NCI-H82 treated with DMSO at 0.1 percent for 48 hours (cell line): Measurements from ENCODE around the gene CLMN.

ENCODE experiments used
- DNase-seq: peaks from one replicate; lab custom pipeline; 2025; ENCODE audit not compliant: unreplicated experiment; lab: John Stamatoyannopoulos, UW

CLMN gene, protein sequence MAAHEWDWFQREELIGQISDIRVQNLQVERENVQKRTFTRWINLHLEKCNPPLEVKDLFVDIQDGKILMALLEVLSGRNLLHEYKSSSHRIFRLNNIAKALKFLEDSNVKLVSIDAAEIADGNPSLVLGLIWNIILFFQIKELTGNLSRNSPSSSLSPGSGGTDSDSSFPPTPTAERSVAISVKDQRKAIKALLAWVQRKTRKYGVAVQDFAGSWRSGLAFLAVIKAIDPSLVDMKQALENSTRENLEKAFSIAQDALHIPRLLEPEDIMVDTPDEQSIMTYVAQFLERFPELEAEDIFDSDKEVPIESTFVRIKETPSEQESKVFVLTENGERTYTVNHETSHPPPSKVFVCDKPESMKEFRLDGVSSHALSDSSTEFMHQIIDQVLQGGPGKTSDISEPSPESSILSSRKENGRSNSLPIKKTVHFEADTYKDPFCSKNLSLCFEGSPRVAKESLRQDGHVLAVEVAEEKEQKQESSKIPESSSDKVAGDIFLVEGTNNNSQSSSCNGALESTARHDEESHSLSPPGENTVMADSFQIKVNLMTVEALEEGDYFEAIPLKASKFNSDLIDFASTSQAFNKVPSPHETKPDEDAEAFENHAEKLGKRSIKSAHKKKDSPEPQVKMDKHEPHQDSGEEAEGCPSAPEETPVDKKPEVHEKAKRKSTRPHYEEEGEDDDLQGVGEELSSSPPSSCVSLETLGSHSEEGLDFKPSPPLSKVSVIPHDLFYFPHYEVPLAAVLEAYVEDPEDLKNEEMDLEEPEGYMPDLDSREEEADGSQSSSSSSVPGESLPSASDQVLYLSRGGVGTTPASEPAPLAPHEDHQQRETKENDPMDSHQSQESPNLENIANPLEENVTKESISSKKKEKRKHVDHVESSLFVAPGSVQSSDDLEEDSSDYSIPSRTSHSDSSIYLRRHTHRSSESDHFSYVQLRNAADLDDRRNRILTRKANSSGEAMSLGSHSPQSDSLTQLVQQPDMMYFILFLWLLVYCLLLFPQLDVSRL

GRCh38 chr14:95319312-95320077 lies at the start of gene CLMN:
TSS of gene CLMN (minus strand) at chr14:95319908. CDS start at chr14:95319792, 116 bp downstream.
- DNase-seq, result no peak

DNA sequence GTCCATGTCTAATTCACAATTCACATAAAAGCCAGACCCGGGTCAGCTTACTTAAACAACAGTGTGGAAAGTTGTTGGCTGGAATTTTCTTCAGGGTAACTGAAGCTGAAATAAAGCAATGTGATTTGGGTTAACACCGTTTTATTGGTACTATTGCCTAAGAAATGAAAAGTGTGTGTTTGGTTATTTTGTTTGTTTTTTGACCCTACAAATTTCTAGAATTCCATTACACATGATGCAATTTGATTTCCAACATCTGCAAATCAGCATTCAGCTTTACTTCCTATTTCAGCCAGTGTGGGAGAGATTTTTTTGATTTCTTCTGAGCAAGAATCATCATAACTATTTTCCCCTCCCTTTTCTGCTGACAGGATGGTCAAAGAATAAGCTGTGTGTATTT lies 45.7 kb upstream of the CLMN start:
- no peak for DNase-seq

DNA sequence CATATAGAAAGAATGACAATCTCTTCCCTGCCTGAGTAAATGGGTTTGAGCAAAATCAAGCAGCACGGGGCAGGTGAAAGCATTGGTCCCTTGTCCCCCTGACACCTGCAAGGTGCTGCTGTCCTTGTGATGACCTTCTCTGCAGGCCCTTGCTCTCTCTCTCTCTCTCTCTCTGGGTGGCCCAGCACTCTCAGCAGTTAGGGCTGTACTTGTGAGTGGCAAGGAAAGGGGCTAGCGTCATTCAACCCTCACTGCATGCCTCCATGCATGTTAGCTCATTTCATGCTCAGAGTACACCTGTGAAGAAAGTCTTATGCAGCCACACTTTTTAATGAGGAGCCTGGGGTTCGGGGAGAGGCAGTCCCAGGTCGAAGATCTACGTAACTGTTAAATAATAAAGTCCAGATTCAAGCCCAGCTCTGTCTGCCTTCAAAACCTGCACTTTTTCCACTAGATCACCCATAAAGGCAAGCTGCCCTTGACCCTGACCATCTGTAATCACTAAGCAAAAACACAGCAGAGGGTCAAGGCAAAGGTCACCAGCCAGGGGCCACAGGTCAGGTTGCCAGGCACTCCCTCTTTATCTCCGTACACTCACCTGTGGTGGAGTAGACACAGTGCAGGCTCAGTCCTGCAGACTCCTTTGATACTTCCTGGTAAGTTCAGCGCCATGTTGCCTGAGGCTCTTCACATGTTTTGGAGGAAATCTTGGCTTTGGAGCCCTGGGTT lies 44.9 kb upstream of the CLMN start:
- no peak for DNase-seq

DNA sequence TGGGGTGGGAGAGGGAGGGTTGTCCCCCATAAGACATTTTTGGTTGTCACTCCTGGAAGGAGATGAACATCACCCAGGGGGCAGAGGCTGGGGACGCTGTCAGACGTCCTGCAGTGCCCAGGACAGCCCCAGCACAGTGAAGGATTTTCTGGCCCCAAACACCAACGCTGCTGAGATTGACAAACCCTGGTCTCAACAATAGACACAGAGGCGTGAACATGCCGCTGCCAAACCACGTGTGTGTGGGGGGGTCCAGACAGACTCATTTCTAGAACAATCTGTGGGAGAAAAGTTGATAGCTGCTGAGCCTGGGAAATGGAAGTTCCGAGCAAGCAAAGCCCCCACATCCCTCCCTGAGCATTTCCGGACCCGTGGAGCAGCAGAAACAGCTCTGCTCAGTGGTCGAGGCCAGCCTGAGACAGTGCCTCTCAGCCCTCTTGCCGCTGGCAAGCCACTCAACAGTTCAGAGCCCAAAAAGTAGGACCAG lies 43.8 kb upstream of the CLMN start:
- no peak for DNase-seq

DNA sequence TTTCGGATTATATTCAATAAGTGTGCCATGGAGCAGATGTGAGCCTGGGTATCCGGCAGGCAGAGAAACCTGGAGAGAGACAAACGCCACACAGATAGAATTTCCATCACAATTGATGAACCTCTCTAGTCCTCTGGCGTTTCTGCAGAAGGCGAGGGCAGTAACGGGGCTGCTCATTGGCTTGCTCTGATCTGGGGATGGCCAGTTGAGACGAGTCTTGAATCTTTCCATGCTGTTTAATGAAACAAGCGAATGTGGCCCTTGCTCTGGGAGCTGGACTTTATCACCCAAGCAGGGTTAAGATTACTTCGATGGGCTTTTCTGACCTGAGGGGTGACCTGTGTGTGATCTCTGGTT lies 42.4 kb upstream of the CLMN start:
- no peak for DNase-seq

DNA sequence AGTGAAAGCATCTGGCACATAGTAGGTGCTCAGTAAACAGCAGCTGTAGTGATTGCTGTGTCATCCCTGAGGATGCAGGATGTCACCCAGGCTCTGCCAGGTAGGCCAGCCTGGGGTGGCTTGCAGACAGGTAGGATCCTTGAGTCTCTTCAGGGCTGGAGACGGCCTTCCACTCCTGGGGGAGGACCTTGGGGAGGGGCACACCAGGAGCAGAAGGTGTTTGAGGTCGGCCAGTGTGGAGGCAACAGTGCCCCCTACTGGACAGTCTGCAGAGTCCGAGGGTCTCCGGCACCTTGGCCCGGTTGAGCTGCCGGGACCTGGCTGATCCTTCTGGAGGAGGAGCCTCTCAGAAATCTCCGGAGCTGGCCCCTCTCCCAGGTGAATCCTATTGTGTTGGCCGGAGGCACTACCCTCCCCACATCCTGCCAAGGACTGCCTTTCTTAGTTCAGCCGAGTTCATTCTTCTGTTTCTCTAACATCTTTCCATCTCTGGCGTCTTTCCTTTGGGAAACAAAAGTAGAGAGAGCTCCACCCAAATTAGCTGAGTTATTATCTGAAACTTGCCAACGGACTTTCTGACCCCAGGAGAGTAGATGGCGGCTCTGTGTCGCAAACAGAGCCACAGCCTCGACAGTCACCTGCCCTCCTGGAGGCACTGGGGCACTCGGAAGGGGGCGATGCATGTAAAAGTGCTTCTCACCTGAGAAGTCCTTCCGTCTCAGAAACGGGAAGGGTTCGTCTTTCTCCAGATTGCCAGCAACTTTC lies 41.8 kb upstream of the CLMN start:
- DNase-seq, result no peak

DNA sequence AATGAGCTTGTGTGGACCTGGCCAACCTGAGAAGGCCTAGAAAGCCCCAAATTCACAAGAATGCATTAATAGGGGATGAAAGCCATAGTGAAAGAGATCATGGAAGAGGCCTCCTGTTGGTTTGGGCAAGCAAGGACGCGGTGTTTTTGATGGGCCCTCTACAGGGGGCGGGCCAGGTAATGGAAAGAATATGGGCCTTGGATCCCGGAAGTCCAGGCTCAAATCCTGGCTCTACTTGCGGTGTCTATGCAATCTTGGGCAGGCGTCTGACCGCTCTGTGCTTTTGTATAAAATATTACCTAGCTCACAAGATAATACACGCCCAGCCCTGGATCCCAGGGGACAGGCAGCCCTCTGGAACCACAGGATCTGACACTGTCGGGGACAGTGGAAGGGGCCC lies 41.1 kb upstream of the CLMN start:
- no peak for DNase-seq

DNA sequence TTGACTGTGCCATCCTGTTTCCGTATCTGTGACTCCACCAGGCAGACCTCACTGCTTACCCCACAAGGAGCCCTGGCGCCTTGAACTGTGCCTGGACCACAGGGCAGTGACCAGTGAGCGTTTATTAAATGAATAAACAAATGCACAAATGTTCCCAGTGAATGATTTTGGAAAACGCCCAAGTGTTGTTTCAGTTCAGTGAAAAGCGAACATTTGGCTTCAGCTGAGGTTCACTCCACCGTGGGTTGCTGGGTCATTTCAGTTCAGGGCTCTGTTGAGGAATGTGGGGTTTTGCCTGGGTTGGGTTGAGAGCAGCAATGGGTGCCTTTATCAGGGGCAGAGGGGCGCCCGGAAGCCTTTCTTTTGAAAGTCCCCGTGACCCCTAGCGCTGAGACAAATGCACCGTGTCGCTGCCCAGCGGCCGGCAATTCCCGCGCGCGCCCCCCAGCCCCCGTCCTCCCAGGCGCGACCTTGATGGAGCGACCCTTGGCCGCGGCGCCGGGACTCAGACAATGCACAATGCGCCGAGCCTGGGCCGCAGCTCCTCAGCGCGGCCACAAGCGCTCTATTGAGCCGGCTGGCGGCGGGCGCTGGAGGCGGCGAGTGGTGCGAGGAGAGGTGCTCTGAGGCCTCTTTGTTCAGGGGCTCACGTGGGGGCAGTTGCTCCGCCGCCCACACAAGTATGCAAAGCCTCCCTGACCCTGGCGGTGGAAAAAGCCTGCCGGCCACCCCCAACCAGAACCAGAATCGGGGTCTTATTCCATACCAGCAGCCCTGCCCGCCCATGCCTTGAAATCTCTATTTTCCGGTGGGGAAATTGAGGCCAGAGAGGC lies 40.5 kb upstream of the CLMN start:
- no peak for DNase-seq

DNA sequence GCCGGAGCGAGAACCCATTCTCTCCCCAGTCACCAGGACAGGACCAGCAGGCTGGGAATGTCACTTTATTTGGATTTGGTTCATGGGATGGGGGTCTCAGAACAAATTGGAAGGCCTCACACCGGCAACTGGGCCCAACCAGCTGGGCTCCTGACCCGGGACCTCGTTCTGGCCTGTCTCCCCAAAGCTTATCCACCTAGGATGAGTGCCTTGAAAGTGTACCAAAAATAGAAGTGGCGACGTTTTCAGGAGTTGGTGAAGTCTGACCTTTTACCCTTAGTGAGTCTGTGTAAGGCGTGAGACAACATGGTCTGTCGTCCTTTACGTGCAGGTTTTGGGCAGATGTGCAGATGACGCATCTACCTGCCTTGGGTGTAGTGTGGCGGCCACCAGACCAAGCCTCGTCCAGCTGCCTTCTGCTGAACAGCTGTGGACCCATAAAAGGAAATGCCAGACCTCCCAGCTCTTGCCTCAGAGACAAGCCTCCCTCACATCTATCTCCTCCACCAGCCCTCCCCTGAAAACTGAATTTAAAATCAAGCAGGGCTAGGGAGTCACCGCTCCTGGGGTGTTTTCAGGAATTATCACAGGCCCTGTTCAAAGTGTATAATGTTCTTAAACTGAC lies 36.6 kb upstream of the CLMN start:
- no peak for DNase-seq

- DNase-seq, result no peak
Measured at GRCh38 chr14:95355422-95355821, 35.7 kb upstream of the CLMN start.

DNA sequence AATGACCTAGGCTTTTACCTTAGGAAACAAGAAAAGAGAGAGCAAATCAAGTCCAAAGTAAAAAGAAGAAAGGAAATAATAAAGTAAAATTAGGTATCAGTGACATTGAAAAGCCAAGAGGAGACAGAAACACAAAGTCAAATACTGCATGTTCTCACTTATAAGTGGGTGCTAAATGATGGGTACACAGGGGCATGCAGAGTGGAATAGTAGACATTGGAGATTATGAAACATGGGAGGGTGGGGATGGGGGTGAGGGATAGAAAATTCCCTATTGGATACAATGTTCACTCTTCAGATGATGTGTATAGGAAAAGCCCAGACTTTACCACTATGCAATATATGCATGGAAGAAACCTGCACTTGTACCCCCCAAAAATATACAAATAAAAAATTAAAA lies 35.1 kb upstream of the CLMN start:
- no peak for DNase-seq

- DNase-seq, result no peak
Measured at GRCh38 chr14:95353664-95354063, 34.0 kb upstream of the CLMN start.

GRCh38 chr14:95353007-95353406 lies 33.3 kb upstream of the CLMN start:
- DNase-seq, result no peak

GRCh38 chr14:95352481-95352880 lies 32.8 kb upstream of the CLMN start:
- DNase-seq, result no peak

DNA sequence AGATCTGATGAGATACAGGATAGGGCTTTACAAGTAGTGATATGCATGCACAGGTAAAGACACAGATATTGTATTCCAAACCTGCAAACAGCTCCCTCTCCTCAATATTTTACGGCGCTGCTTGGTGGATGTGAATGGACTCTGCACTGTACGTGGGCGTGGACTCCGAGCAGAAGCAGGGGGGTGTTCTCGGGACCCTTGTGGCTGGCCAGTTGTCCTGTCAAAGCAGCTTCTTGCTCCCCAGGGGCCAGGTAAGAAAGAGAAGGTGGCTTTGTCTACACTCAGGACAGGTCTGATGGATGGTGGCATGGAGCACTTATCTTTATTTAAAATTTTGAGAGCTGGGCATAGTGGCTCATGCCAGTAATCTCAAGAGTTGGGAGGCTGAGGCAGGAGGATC lies 29.5 kb upstream of the CLMN start:
- no peak for DNase-seq

DNA sequence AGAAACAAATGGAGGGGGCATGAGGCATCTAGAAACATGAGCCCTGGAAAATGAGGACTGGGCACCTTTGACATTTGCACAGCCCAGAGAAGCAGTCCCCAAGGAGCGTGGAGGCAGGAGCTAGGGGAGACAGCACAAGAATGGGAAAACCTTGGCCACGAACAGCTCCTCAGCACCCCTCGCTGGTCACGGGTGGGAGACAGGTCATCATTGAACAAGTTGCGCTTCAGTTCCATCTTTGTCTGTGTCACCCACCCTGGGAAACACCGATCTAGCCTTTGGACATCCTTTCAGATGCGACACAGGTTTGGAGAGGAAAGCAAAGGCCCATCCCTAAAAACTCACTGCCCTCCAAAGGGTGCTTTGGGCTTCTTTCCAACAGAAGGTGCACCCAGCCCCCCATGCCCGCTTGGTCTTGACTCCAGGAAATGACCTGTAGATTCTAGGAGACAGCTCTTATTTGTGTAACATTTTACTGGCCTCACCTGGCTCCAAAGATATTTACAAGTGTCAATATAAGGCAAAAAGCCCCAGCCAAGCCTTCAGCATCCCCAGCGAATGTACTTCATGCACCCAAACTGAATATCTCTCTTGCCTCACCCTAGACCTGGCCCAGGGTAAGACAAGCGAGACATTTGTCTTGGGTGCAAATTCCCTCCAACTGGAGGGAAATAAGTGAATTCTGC lies 28.8 kb upstream of the CLMN start:
- DNase-seq, result no peak

- DNase-seq, result no peak
Measured at GRCh38 chr14:95346820-95347219, 27.1 kb upstream of the CLMN start.

GRCh38 chr14:95346266-95346665 lies 26.6 kb upstream of the CLMN start:
- DNase-seq, result no peak
